ENCODE measurements around the gene MDK. TPM values are rescaled to one million over a fixed set of nuclear protein-coding genes. Genes with fewer than 3 reads are reported as not detected.

MDK gene
- total RNA-seq, 1 experiment from 2014 or later, result 699 TPM

DNA sequence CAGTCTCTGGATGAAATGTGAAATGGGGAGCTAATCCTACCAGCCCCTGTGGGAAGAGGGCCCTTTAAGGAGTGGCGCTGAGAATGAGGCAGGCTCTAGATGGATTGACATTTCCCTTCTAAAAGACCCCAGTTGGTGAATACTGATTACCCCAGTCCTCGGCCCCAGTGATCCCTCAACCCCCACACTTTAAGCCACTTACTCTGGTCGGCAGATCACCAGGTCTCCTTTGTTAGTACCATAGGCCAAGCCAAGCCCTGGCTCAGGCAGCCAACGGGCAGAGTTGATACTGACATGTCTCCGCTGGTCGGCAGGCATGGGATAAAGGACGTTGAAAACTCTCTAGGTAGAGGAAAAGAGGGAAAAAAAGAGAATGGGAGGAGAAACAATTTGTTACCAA, 36.2 kb downstream of the MDK start:
- DNase-seq, result no peak
- Histone ChIP-seq H3K4me3 (ENCODE audit: low read depth, low read length) (no peak overlapping the region), H3K36me3 (ENCODE audit: control insufficient read depth, insufficient read depth, low read length) (peaks cover 2% of the 10 kb centered on the region), H3K4me1 (0 out of 2 replicates have a peak, but pooled peaks cover 6% of the 10 kb centered on the region), H3K27me3 (replicated peaks; ENCODE audit: control insufficient read depth, insufficient read depth, low read length) (no peaks in the 10 kb centered on the region), H3K9me3 (no peaks in the 10 kb centered on the region)
- no peak for TF ChIP-seq CTCF (IDR thresholded peaks at IDR 0.05; ENCODE audit: insufficient read depth in 1 of 2, low read depth in 1 of 2, low read length in 1 of 2, severe bottlenecking in 1 of 2, unreplicated experiment in 1 of 2)
- Mint-ChIP-seq H3K36me3 (ENCODE audit: insufficient read depth, unreplicated experiment) (peaks cover 63% of the 10 kb centered on the region), H3K9me3 (ENCODE audit: unreplicated experiment) (no peaks in the 10 kb centered on the region), H3K4me1 (ENCODE audit: low read depth, unreplicated experiment) (no peaks in the 10 kb centered on the region), H3K27ac (ENCODE audit: unreplicated experiment) (no peak overlapping the region), H3K27me3 (ENCODE audit: insufficient read depth, unreplicated experiment) (no peaks in the 10 kb centered on the region), H3K4me3 (ENCODE audit: unreplicated experiment) (no peak overlapping the region)
- ChIA-PET CTCF (no interaction called here), POLR2A (no interaction called here)
- intact Hi-C loops (cut with micrococcal nuclease; ENCODE audit: unreplicated experiment), result no loop called here
- no TSS peak for BruUV-seq (replicated peaks)

DNA sequence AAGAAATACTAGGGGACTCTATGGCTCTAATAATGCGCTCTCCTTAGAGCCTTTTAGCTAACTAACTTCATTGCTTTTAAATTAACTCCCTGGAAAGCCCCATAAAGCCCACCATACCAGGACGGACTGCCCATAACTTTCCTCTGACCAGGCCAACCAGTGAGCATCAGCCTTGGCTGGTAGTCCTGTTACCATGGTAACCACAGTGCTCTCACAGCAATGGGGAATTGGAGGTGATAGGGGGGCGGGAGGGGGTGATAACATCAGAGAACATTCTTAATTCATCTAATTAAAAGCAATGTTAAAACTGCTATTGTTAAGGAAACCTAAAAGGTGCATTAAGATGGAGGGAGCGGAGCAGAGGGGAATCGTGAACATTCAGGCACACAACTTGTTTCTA, 37.3 kb downstream of the MDK start:
- ChIA-PET CTCF (no interaction called here), POLR2A (no interaction called here)
- Histone ChIP-seq H3K36me3 (ENCODE audit: control insufficient read depth, insufficient read depth, low read length) (peaks cover 2% of the 10 kb centered on the region), H3K27me3 (replicated peaks; ENCODE audit: control insufficient read depth, insufficient read depth, low read length) (no peaks in the 10 kb centered on the region), H3K4me3 (ENCODE audit: low read depth, low read length) (no peak overlapping the region), H3K9me3 (no peaks in the 10 kb centered on the region), H3K4me1 (0 out of 2 replicates have a peak, but pooled peaks cover 6% of the 10 kb centered on the region)
- intact Hi-C loops (cut with micrococcal nuclease; ENCODE audit: unreplicated experiment), result no loop called here
- H3K36me3 Mint-ChIP-seq (ENCODE audit: insufficient read depth, unreplicated experiment), result peaks cover 59% of the 10 kb centered on the region
- no peak overlapping the region for H3K4me3 Mint-ChIP-seq (ENCODE audit: unreplicated experiment)
- no peak for DNase-seq
- TF ChIP-seq CTCF (IDR thresholded peaks at IDR 0.05; ENCODE audit: insufficient read depth in 1 of 2, low read depth in 1 of 2, low read length in 1 of 2, severe bottlenecking in 1 of 2, unreplicated experiment in 1 of 2), result no peak
- H3K9me3 Mint-ChIP-seq (ENCODE audit: unreplicated experiment), result no peaks in the 10 kb centered on the region
- no peak overlapping the region for H3K27ac Mint-ChIP-seq (ENCODE audit: unreplicated experiment)
- no peaks in the 10 kb centered on the region for H3K27me3 Mint-ChIP-seq (ENCODE audit: insufficient read depth, unreplicated experiment)
- H3K4me1 Mint-ChIP-seq (ENCODE audit: low read depth, unreplicated experiment), result no peaks in the 10 kb centered on the region
- BruUV-seq (replicated peaks), result no TSS peak

GRCh38 chr11:46420513-46420912, 39.0 kb downstream of the MDK start:
- Histone ChIP-seq H3K27me3 (replicated peaks; ENCODE audit: control insufficient read depth, insufficient read depth, low read length) (no peaks in the 10 kb centered on the region), H3K36me3 (ENCODE audit: control insufficient read depth, insufficient read depth, low read length) (no peaks in the 10 kb centered on the region), H3K4me1 (no peaks in the 10 kb centered on the region), H3K9me3 (no peaks in the 10 kb centered on the region), H3K4me3 (ENCODE audit: low read depth, low read length) (no peak overlapping the region)
- no peak for TF ChIP-seq CTCF (IDR thresholded peaks at IDR 0.05; ENCODE audit: insufficient read depth in 1 of 2, low read depth in 1 of 2, low read length in 1 of 2, severe bottlenecking in 1 of 2, unreplicated experiment in 1 of 2)
- no peak for DNase-seq
- no peak overlapping the region for H3K27ac Mint-ChIP-seq (ENCODE audit: unreplicated experiment)
- intact Hi-C loops (cut with micrococcal nuclease; ENCODE audit: unreplicated experiment), result no loop called here
- POLR2A ChIA-PET, result no interaction called here
- no peaks in the 10 kb centered on the region for H3K9me3 Mint-ChIP-seq (ENCODE audit: unreplicated experiment)
- no peaks in the 10 kb centered on the region for H3K4me1 Mint-ChIP-seq (ENCODE audit: low read depth, unreplicated experiment)
- H3K36me3 Mint-ChIP-seq (ENCODE audit: insufficient read depth, unreplicated experiment), result peaks cover 70% of the 10 kb centered on the region
- CTCF ChIA-PET, result no interaction called here
- BruUV-seq (replicated peaks), result no TSS peak
- no peak overlapping the region for H3K4me3 Mint-ChIP-seq (ENCODE audit: unreplicated experiment)
- H3K27me3 Mint-ChIP-seq (ENCODE audit: insufficient read depth, unreplicated experiment), result no peaks in the 10 kb centered on the region

Measured in Caco-2 (cell line).